BJ (cell line): ENCODE results near the gene MRO. TPM values are rescaled to one million over a fixed set of nuclear protein-coding genes. Genes with fewer than 3 reads are reported as not detected.
"Not testable (repeated sequence)": the region's sequence is repeated elsewhere in the genome, so short reads cannot be mapped to it uniquely, and the experiment has no call there.

Source experiments
- CTCF ChIA-PET: fragments of 350-600 bp; formaldehyde crosslinking; extraction: SDS; loops from one replicate; lab custom pipeline; 2021; ENCODE audit warnings: antibody characterized with exemption, inconsistent platforms; lab: Yijun Ruan, JAX
- POLR2A ChIA-PET: fragments of 300-600 bp; sonication (Branson Sonifier 250); formaldehyde crosslinking; extraction: SDS; loops from one replicate; lab custom pipeline; 2021; ENCODE audit warnings: antibody characterized with exemption; lab: Charles Lee
- DNase-seq: peaks from one replicate; pipeline ENCODE4 v3.0.0-alpha.2; 2011; ENCODE audit warnings: low read depth
- H3K27me3 ChIP-seq: 2 replicates; pipeline ENCODE4 v1.6.0; 2011; ENCODE audit warnings: low read length; ENCODE audit not compliant: control insufficient read depth, insufficient read depth
- H3K36me3 ChIP-seq: 2 replicates; pipeline ENCODE4 v1.5.1; 2011; ENCODE audit warnings: low read length; ENCODE audit not compliant: control insufficient read depth, insufficient read depth
- H3K4me3 ChIP-seq: 2 replicates; pipeline ENCODE4 v1.5.1; 2011; ENCODE audit warnings: low read depth, mild to moderate bottlenecking, control low read depth, low read length
- polyA plus RNA-seq: library from polyadenylated mRNA; depleted of rRNA; stranded (reverse); fragments of >200 nt; gene quantifications from 2 replicates; pipeline ENCODE4 v1.2.3, GENCODE V29; 2011
- TF ChIP-seq, protein P1 (sequence below): IDR thresholded peaks from 2 replicates; pipeline ENCODE4 v1.5.1; 2011; ENCODE audit warnings: low read depth, mild to moderate bottlenecking, control low read depth, inconsistent platforms, low read length, moderate library complexity; ENCODE audit not compliant: insufficient read depth

Gene MRO
- polyA plus RNA-seq, 1 experiment, result not detected

DNA sequence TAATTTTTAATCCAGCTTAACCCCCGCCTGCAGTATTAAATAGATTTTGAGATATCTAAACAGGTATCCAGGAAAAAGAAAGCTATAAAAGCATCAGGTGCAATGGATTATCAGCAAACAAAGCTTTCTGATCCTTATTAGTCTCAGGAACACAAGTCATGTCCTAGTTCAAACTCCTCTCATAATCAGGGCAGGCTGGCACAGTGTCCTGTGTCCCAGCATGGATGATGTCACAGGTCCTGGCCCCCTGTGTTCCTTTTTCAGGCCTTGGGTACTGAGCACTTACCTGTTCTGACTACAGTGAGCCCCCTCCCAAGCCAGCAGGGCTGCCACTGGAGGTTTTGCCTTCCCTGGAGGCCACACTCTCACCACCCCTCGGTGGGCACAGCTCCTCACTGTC is 19.5 kb upstream of the MRO start:
- TF ChIP-seq, protein P1, sequence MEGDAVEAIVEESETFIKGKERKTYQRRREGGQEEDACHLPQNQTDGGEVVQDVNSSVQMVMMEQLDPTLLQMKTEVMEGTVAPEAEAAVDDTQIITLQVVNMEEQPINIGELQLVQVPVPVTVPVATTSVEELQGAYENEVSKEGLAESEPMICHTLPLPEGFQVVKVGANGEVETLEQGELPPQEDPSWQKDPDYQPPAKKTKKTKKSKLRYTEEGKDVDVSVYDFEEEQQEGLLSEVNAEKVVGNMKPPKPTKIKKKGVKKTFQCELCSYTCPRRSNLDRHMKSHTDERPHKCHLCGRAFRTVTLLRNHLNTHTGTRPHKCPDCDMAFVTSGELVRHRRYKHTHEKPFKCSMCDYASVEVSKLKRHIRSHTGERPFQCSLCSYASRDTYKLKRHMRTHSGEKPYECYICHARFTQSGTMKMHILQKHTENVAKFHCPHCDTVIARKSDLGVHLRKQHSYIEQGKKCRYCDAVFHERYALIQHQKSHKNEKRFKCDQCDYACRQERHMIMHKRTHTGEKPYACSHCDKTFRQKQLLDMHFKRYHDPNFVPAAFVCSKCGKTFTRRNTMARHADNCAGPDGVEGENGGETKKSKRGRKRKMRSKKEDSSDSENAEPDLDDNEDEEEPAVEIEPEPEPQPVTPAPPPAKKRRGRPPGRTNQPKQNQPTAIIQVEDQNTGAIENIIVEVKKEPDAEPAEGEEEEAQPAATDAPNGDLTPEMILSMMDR, result no peak
- no peaks in the 10 kb centered on the region; the same call in 1 of the 2 replicates for H3K27me3 ChIP-seq
- POLR2A ChIA-PET, result no interaction called here
- no peak overlapping the region for H3K4me3 ChIP-seq
- CTCF ChIA-PET, result interaction anchor here (1.2 kb wide), 1 partner anchor 212 kb away, joined by 3 read pairs; no protein-coding TSS in a partner anchor
- no peak for DNase-seq
- H3K36me3 ChIP-seq, result no peaks in the 10 kb centered on the region

DNA sequence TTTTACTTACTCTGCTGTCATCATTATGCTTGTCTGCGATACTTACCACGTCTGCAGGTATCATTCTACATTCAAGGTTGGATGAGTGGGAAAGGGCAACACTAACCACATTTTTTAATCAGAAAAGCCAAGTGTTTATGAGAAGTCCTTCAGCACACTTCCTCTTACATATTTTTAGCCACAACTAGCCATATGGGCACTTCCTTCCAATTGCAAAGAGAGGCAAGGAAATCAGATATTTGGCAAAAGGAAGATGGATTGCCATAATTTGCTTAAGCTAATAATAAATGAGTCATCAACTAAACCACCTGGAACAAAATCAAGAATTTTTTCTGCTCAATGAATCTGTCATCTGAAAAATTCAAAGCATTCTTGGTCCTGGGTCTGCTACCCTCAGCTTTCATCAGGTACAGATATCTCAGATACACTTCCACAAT is 16.7 kb upstream of the MRO start:
- POLR2A ChIA-PET, result no interaction called here
- Histone ChIP-seq H3K27me3 (peaks cover 2% of the 10 kb centered on the region; the same call in 1 of the 2 replicates), H3K4me3 (no peak overlapping the region), H3K36me3 (no peaks in the 10 kb centered on the region)
- CTCF ChIA-PET, result interaction anchor here (1.1 kb wide), 1 partner anchor 9 kb away, joined by 4 read pairs; no protein-coding TSS in a partner anchor
- TF ChIP-seq, protein P1, result no peak
- DNase-seq, result no peak

DNA sequence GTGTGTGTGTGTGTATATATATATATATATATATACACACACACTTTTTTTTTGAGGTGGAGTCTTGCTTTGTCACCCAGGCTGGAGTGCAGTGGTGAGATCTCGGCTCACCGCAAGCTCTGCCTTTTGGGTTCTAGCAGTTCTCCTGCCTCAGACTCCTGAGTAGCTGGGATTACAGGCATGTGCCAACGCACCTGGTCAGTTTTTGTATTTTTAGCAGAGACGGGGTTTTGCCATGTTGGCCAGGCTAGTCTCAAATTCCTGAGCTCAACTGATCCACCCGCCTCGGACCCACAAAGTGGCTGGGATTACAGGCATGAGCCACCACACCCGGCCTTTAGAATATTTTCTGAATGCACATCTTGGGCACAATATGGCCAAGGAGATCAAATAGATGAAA is 13.7 kb upstream of the MRO start:
- POLR2A ChIA-PET, H3K27me3 ChIP-seq, H3K36me3 ChIP-seq, DNase-seq, H3K4me3 ChIP-seq: not testable (repeated sequence)
- CTCF ChIA-PET, result interaction anchor here (0.7 to 4.0 kb wide), 3 partner anchors 14 to 39 kb away, joined by 3 to 20 read pairs (median 3); partner anchors contain the start of gene MRO

DNA sequence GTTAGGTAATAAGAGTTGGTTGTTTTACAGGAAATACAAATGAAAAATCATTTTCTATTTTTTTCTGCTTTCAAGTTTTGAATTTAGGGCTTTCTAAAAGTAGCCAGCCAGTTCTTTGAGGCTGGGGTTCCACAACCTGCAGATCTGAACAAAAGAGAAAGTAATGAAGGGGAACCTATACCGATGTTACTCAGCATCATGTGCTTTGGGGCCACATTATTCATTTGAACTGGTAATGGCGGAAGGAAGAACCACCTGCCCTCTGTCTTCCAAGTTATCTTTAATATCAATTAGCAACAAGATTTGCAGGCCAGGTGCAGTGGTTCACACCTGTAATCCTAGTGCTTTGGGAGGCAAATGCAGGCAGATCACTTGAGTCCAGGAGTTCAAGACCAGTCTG is 12.9 kb upstream of the MRO start:
- no peak overlapping the region for H3K4me3 ChIP-seq
- ChIA-PET POLR2A (no interaction called here), CTCF (interaction anchor here (0.6 to 4.0 kb wide), 3 partner anchors 13 to 265 kb away, joined by 3 to 20 read pairs (median 4); partner anchors contain the start of gene MRO)
- 0 out of 2 replicates have a peak, but pooled peaks cover 2% of the 10 kb centered on the region for H3K27me3 ChIP-seq
- no peak for DNase-seq
- TF ChIP-seq, protein P1, result no peak
- H3K36me3 ChIP-seq, result no peaks in the 10 kb centered on the region

DNA sequence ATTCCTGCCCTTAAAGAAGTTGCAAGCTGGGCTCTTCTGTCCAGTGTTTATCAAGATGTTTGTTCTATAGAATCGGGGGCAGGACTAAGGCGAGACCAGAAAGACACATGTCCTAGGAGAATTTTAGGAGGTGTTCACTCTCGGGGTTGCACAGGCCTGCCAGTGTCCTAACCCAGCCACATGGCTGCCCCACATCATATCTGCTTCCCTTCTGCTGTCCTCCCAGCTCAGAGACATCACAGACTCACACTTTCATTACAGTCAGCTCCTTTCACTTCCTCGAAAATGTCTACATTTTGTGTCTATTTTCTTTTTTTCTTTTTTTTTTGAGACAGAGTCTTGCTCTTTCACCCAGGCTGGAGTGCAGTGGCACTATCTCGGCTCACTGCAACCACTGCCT is 10.7 kb upstream of the MRO start:
- CTCF ChIA-PET, result no interaction called here

More for the DNA sequence above, 10.7 kb upstream of the MRO start:
- H3K36me3 ChIP-seq, result no peaks in the 10 kb centered on the region
- POLR2A ChIA-PET, result no interaction called here
- H3K27me3 ChIP-seq, result 0 out of 2 replicates have a peak, but pooled peaks cover 2% of the 10 kb centered on the region
- no peak for DNase-seq
- H3K4me3 ChIP-seq, result no peak overlapping the region
- TF ChIP-seq, protein P1, result no peak
